GM12892 (cell line): Measurements from ENCODE around the gene GRID1.

Experiments used
- POLR2A ChIP-seq: IDR thresholded peaks from 2 replicates; pipeline ENCODE4 v1.6.1; 2011; ENCODE audit warnings: low read depth, low read length, control low read depth
- TAF1 ChIP-seq: IDR thresholded peaks from 2 replicates; pipeline ENCODE4 v1.6.1; 2011; ENCODE audit warnings: low read depth, mild to moderate bottlenecking, control low read depth, low read length, borderline replicate concordance

DNA sequence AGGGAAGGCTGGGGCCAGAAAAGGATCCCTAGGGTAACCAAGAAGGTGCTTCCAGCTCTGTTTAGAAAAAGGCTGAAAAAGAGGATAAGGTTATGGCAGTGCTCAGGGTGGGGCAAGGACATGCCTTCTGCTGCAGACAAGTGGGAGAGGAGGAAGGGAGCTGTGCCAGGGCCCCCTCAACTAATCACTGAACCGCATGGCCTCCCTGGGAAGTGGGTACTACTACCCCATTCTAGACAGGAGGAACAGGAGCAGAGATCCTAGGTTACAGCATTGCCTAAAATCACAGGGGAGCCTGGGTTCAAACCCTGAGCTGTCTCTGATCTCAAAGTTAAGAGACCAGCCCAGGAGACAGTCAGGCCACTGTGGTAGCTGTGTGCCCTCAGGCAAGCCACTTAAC is 149.7 kb downstream of the GRID1 start:
- no peak for TF ChIP-seq TAF1
- no peak for TF ChIP-seq POLR2A
